T-helper 1 cell treated with Interleukin-12 subunit alpha and Interleukin-12 subunit beta and Interleukin-4 antibody, amounts not matched to agents 30 μg/mL and 1 μg/mL, for 36 hours (primary cell): ENCODE measurements around the gene PDF.

ENCODE experiments used
- H3K27ac Mint-ChIP-seq: one replicate; pipeline ENCODE4 v1.8.0; 2021; ENCODE audit warnings: mild to moderate bottlenecking, mixed read lengths
- H3K27me3 Mint-ChIP-seq: one replicate; pipeline ENCODE4 v1.8.0; 2021; ENCODE audit warnings: low read depth, mixed read lengths
- H3K36me3 Mint-ChIP-seq: one replicate; pipeline ENCODE4 v1.8.0; 2021; ENCODE audit warnings: low read depth, mixed read lengths
- H3K4me1 Mint-ChIP-seq: one replicate; pipeline ENCODE4 v1.8.0; 2021; ENCODE audit warnings: low read depth, mixed read lengths
- H3K4me3 Mint-ChIP-seq: one replicate; pipeline ENCODE4 v1.8.0; 2021; ENCODE audit warnings: mild to moderate bottlenecking, moderate library complexity, mixed read lengths
- H3K9me3 Mint-ChIP-seq: one replicate; pipeline ENCODE4 v1.8.0; 2021; ENCODE audit warnings: mixed read lengths

Gene PDF

DNA sequence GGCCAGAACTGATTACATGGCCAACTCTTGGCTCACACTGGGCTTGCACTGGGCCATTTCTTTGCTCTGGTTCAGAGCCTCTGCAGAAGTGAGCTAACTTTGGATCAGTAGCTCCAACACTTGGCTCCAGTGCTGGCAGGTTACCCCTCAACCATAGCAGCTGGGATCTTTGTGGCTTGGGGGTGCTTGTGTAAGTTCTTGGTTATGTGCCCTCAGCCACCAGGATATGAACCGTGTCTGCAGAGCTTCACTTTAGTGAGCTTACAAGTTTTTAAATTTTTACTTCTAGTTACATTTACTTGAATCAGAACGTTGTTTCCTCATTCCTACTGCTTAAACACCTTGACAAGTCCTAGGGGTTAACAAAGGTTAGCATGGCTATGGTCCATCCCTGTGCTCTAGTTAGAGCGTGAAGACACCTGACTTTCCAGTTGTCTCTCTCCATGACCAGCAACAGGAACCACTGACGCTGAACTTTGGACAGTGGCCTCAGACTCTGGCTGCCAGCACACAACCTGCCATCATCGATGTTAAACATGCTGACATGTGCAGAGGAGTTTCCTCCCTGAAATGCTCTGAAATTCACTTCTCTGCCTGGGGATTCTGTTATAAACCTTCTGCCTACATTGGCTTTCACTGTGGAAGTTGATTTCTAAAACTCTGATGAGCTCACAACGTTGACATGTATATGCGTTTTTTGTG is 4.1 kb downstream of the PDF start:
- Mint-ChIP-seq H3K36me3 (peaks cover 12% of the 10 kb centered on the region), H3K27ac (no peak overlapping the region), H3K4me1 (peaks cover 27% of the 10 kb centered on the region), H3K27me3 (no peaks in the 10 kb centered on the region), H3K4me3 (no peak overlapping the region), H3K9me3 (no peaks in the 10 kb centered on the region)

GRCh38 chr16:69325784-69326171 is 4.6 kb downstream of the PDF start:
- H3K36me3 Mint-ChIP-seq, result peaks cover 16% of the 10 kb centered on the region
- no peak overlapping the region for H3K4me3 Mint-ChIP-seq
- no peak overlapping the region for H3K27ac Mint-ChIP-seq
- no peaks in the 10 kb centered on the region for H3K27me3 Mint-ChIP-seq
- peaks cover 27% of the 10 kb centered on the region for H3K4me1 Mint-ChIP-seq
- no peaks in the 10 kb centered on the region for H3K9me3 Mint-ChIP-seq

DNA sequence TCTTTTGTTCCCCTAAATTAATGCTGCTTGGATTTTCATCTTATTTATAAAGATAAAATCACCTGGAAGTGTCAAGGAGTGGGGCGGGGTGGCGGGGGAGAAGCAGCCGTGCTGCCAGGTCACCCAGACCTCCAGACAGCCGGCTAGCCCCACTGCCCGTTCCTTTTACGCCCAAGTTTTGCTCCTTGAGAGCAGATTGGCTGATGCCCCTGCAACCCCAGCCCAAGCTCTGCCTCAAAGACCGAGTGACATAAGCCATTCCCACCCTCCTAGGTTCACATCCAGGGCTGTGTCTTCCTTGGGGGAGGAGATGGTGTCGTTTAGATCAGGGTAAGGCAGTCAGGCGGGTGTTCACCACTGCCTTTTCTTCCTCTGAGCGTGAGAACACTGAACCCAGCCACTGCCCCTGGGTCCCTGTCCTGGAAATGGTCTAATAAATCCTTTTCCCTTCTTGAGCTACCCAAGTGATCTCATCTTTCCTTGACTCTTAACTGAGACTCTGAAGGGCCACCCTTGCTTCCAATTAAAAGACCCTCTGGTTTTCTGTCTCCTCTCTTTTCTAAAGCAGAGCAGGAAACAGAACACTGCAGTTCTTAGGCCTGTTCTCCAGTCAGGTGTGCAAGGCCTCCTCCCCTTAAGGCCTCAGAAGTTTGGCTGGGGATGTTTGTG is 5.7 kb downstream of the PDF start:
- Mint-ChIP-seq H3K27ac (no peak overlapping the region), H3K9me3 (no peaks in the 10 kb centered on the region), H3K36me3 (peaks cover 18% of the 10 kb centered on the region), H3K4me1 (peaks cover 27% of the 10 kb centered on the region), H3K4me3 (no peak overlapping the region), H3K27me3 (no peaks in the 10 kb centered on the region)

DNA sequence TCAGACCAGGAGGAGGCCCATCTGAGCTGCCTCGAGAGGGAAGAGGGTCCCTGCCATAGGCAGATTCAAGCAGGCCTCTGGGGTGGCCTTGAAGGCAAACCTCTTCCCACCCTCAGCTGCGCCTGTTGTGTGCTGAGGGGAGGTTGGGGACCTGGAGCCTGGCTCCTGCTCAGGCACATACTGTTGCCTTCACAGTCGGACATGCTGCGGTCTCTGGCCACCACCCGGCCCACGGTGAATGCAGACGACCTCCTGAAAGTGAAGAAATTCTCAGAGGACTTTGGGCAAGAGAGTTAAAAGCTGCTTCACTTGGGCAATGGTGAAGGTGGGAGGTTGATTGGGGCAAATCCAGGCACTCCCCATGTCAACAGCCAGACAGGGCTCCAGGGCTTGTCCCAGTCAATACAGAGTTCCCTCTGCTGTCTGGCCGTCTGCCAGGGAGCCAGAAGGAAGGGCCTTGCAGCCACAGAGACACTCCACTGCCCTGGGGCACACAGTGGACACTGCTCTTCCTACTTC is 6.3 kb downstream of the PDF start:
- Mint-ChIP-seq H3K27me3 (no peaks in the 10 kb centered on the region), H3K4me3 (no peak overlapping the region), H3K9me3 (no peaks in the 10 kb centered on the region), H3K36me3 (peaks cover 23% of the 10 kb centered on the region), H3K27ac (no peak overlapping the region), H3K4me1 (peaks cover 22% of the 10 kb centered on the region)

DNA sequence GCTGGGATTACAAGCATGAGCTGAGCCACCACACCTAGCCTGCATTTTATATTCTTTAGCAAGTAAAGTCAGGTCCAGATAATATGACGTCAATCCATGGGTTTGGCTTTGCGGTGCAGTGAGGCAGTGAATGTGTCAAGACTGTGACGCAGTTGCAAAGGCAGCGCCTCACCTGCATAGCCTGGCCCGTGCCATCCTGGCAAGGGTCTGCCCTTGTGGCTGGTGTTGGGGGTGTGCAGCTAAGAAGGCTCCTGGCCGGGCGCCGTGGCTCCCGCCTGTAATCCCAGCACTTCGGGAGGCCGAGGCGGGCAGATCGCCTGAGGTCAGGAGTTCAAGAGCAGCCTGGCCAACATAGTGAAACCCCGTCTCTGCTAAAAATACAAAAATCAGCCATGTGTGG is 7.0 kb downstream of the PDF start:
- H3K4me3 Mint-ChIP-seq, result no peak overlapping the region
- peaks cover 26% of the 10 kb centered on the region for H3K36me3 Mint-ChIP-seq
- no peak overlapping the region for H3K27ac Mint-ChIP-seq
- H3K9me3 Mint-ChIP-seq, result no peaks in the 10 kb centered on the region
- no peaks in the 10 kb centered on the region for H3K27me3 Mint-ChIP-seq
- peaks cover 15% of the 10 kb centered on the region for H3K4me1 Mint-ChIP-seq

GRCh38 chr16:69322343-69322742 is 8.0 kb downstream of the PDF start:
- peaks cover 13% of the 10 kb centered on the region for H3K4me1 Mint-ChIP-seq

GRCh38 chr16:69321080-69321479 is 9.3 kb downstream of the PDF start:
- peaks cover 7% of the 10 kb centered on the region for H3K4me1 Mint-ChIP-seq
- no peaks in the 10 kb centered on the region for H3K9me3 Mint-ChIP-seq
- no peaks in the 10 kb centered on the region for H3K27me3 Mint-ChIP-seq
- H3K36me3 Mint-ChIP-seq, result peaks cover 32% of the 10 kb centered on the region
- no peak overlapping the region for H3K4me3 Mint-ChIP-seq
- no peak overlapping the region for H3K27ac Mint-ChIP-seq

More at GRCh38 chr16:69322343-69322742, 8.0 kb downstream of the PDF start:
- peaks cover 27% of the 10 kb centered on the region for H3K36me3 Mint-ChIP-seq
- no peaks in the 10 kb centered on the region for H3K27me3 Mint-ChIP-seq
- no peak overlapping the region for H3K4me3 Mint-ChIP-seq
- no peak overlapping the region for H3K27ac Mint-ChIP-seq
- no peaks in the 10 kb centered on the region for H3K9me3 Mint-ChIP-seq

DNA sequence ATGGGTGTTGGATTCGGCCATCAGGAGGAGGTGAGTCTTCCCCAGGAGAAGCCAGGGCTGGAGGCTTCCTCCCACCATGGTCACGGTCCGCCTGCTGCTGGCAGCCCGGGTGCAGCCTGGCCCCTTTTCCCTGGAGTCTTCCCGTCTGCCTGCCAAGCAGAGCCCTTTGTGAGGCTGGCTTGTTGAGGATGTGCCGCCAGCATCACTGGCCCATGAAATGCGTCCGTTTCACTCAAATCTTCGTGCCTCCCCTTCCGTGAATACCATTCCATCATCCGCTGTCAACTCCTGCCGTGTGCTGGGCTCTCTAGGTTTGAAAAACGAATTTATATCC is 9.7 kb downstream of the PDF start:
- no peak overlapping the region for H3K27ac Mint-ChIP-seq
- H3K36me3 Mint-ChIP-seq, result peaks cover 35% of the 10 kb centered on the region
- H3K4me1 Mint-ChIP-seq, result peaks cover 3% of the 10 kb centered on the region
- no peak overlapping the region for H3K4me3 Mint-ChIP-seq
- no peaks in the 10 kb centered on the region for H3K9me3 Mint-ChIP-seq
- no peaks in the 10 kb centered on the region for H3K27me3 Mint-ChIP-seq

GRCh38 chr16:69319826-69320739 is 10.3 kb downstream of the PDF start:
- Mint-ChIP-seq H3K27ac (no peak overlapping the region), H3K9me3 (no peaks in the 10 kb centered on the region), H3K4me1 (no peaks in the 10 kb centered on the region), H3K4me3 (no peak overlapping the region), H3K36me3 (peaks cover 38% of the 10 kb centered on the region), H3K27me3 (no peaks in the 10 kb centered on the region)

- H3K4me1 Mint-ChIP-seq, result no peaks in the 10 kb centered on the region
- H3K4me3 Mint-ChIP-seq, result no peak overlapping the region
- H3K27ac Mint-ChIP-seq, result no peak overlapping the region
- H3K27me3 Mint-ChIP-seq, result no peaks in the 10 kb centered on the region
- H3K36me3 Mint-ChIP-seq, result peaks cover 40% of the 10 kb centered on the region
- H3K9me3 Mint-ChIP-seq, result no peaks in the 10 kb centered on the region
These were observed 11.0 kb downstream of the PDF start for GRCh38 chr16:69319381-69319780.

- peaks cover 41% of the 10 kb centered on the region for H3K36me3 Mint-ChIP-seq
- H3K4me1 Mint-ChIP-seq, result no peaks in the 10 kb centered on the region
- H3K27ac Mint-ChIP-seq, result no peak overlapping the region
- no peaks in the 10 kb centered on the region for H3K27me3 Mint-ChIP-seq
- H3K4me3 Mint-ChIP-seq, result no peak overlapping the region
- H3K9me3 Mint-ChIP-seq, result no peaks in the 10 kb centered on the region
These were observed 11.5 kb downstream of the PDF start for GRCh38 chr16:69318911-69319289.

GRCh38 chr16:69318177-69318910 is 12.0 kb downstream of the PDF start:
- H3K36me3 Mint-ChIP-seq, result peaks cover 45% of the 10 kb centered on the region
- H3K4me3 Mint-ChIP-seq, result no peak overlapping the region
- H3K27me3 Mint-ChIP-seq, result no peaks in the 10 kb centered on the region
- H3K4me1 Mint-ChIP-seq, result peaks cover 5% of the 10 kb centered on the region
- H3K9me3 Mint-ChIP-seq, result no peaks in the 10 kb centered on the region
- no peak overlapping the region for H3K27ac Mint-ChIP-seq

GRCh38 chr16:69316595-69317034 is 13.8 kb downstream of the PDF start:
- Mint-ChIP-seq H3K4me3 (no peak overlapping the region), H3K4me1 (peaks cover 14% of the 10 kb centered on the region), H3K36me3 (peaks cover 41% of the 10 kb centered on the region), H3K9me3 (no peaks in the 10 kb centered on the region), H3K27me3 (no peaks in the 10 kb centered on the region), H3K27ac (no peak overlapping the region)
